Measurements from ENCODE around the gene PDE4D. TPM values are rescaled to one million over a fixed set of nuclear protein-coding genes. Genes with fewer than 3 reads are reported as not detected.
"Not testable (repeated sequence)": the region's sequence is repeated elsewhere in the genome, so short reads cannot be mapped to it uniquely, and the experiment has no call there.

Gene PDE4D
- polyA plus RNA-seq, 3 donors: 20.8 to 22.7 (median 21.8) TPM

DNA sequence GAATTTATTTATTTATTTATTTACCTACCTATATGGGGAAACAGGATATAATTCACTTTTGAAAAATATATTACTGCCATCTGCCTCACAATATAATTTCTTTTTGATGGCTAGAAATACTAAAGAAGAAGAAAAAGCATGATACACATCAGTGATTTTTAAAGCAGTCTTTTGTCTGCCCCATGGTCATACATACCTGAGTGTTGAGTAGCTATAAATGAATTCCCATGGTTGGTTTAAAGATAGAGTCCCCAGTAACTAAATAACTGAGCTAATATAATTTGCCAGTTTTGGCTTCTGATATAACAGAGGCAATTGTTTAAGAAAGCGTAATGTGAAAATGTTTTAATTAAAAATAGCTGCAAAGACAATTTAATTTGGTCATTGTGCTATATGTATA lies 447.8 kb downstream of the PDE4D start:
- DNase-seq (ENCODE audit: low read depth in 3 of 3, low spot score in 2 of 3): no peak

DNA sequence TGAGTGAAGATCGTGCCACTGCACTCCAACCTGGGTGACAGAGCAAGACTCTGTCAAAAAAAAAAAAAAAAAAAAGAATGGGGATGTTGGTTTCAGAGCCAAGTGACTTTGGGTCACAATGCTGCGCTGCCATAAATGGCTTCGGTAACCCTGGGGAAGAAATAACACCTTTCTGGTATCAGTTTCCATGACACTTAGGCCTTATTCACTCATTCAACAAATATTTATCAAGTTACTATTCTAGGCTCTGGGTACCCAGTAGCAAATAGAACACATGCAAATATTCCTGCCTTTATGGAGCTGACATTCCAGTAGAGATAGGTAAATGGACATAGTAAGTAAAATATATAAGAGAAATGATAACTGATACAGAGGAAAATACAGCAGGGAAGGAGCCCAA lies 454.2 kb downstream of the PDE4D start:
- no peak for DNase-seq (ENCODE audit: low read depth in 3 of 3, low spot score in 2 of 3)

DNA sequence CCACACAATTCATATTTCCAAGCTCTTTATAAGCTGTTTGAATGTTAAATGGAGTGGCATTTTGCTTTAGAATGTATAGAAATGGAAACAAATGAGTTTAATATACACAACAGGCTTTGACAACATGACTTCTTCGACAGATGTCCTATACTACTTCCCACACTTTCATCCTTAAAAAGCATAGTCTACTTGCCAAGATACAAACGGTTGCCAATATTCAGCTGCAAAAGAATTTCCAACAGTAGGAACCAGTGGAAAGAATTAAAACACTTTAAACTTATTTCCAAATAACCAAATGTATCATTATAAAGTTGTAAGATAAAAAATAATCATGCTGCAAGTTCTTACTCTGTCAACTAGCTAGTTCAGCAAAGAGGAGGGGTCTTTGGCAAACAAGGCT lies 456.4 kb downstream of the PDE4D start:
- DNase-seq (ENCODE audit: low read depth in 3 of 3, low spot score in 2 of 3): no peak

DNA sequence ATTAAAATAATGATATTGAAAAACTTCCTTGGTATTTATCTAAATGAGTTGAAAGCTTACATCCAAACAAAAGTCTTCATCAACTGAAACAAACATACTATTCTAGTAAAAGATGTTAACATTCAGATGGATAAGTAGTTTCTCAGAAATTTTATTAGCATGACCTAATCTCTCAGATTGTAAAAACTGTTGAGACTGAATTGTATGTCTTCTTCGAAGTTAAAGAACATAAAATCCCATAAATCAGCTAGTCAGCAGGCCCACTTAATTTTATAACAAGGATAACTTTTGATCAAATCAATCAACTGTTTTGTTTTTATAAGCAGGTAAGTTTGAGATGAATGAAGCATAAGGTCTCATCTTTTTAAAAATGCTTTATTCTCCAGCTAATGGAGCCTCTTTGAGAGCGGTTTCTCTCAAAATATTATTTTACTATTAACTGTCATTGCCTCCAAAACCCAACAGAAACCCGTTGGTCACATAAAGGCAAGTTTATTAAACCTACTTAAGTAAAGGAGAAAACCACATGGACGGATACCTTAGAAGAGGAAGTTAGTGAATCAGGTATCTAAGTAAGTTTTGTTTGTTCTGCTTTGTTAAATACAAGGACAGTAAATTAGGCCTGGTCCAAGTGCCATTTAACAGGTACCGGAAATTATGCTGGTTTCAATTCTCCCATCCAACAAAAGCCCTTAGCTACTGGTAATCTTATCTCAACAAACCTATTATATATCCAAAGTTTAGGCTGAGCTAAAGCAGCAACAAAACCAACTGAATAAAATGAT lies 457.0 kb downstream of the PDE4D start:
- DNase-seq (ENCODE audit: low read depth in 3 of 3, low spot score in 2 of 3): no peak

DNA sequence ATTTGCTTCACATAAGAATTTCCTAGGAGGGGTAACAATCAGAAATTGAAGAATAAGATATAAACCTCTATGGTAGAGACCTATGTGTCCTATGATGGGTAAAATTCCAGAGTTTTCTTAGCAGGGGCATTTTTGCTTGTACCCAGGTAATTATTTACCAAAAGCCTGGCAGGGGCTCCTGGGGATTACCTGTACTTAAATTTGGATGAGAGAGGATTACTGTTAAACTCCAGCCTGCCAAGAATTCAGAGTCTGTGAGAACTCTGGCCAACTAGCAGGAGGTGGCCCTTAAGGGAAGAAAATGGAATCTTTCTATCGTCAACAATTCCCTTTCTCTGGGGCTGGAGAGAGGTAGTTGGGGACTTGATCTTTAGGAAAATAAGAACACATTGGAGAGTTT lies 460.4 kb downstream of the PDE4D start:
- no peak for DNase-seq (ENCODE audit: low read depth in 3 of 3, low spot score in 2 of 3)

DNA sequence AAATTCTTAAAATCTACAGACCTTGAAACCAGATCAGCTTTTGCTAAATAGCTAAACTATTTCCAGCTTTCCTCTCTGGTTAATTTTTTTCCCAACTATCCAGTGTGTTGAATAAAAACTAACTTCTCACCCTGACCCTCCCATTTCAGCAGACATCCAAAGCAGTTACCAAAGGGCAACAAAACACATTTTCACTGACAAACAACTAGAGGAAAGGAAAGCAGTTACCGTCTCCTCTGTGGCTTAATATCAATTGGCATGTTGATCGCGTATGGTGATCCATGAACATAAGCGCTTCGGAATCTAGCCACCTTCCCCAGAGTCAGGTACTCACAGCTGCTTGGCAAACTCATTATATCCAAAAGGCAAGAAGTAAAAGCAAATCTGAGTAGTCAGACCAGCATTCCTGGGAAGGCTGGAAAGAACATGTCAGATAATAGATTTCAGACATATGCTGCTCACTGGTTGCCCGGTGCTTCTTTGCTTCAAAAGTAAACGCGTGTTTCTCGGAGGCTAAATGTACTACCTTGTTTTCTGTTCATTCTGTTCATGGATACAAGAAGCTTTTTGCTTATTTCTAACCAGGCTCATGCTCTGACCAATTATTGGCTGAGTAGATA lies 463.4 kb downstream of the PDE4D start:
- DNase-seq (ENCODE audit: low read depth in 3 of 3, low spot score in 2 of 3): no peak

DNA sequence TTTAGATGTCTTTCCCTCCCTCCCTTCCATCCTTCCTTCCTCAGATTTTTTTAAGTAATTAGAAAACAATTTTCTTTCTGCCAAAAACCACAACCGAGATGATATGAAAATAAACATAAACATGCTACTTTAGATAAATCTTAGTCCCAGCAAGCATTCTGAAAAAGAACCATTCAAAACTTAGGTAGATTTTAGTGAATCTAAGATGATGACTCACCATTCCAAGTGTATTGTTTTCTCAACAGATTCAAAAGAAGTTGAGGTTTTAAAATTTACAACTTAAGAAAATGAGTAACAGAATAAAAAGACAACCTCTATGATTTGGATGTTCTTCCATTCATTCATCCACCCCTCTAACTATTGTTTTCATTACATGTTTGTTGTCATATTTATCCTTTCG lies 465.1 kb downstream of the PDE4D start:
- DNase-seq (ENCODE audit: low read depth in 3 of 3, low spot score in 2 of 3): no peak

DNA sequence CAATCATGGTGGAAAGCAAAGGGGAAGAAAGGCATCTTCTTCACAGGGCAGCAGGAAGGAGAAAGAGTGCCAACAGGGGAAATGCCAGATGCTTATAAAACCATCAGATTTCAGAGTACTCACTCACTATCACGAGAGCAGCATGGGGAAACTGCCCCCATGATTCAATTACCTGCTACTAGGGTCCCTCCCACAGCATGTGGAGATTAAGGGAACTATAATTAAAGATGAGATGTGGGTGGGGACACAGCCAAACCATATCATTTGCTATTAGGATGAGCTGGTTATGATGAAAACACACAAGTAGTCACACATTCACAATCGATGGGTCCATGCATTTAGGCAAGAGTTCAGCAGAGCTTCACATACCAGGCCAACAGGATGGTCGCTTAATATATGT lies 469.0 kb downstream of the PDE4D start:
- DNase-seq (ENCODE audit: low read depth in 3 of 3, low spot score in 2 of 3): no peak

DNA sequence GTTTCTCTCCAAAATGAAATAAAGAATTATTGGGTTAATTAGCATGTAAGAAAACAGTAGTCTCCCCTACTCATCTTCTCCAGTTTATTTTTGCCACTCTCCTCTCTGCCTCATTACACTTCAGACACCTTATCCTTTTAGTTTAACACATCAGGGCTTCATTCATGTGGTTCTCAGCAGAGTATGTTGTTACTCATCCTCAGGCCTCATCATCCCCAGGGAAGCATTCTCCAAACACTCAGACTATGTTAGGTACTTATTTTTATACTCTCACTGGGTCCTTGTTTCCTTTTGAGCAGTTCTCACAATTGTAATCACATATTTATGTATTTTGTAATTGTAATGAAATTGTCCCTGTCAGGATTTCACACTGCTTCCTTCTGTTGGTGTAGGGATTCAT lies 470.5 kb downstream of the PDE4D start:
- no peak for DNase-seq (ENCODE audit: low read depth in 3 of 3, low spot score in 2 of 3)

DNA sequence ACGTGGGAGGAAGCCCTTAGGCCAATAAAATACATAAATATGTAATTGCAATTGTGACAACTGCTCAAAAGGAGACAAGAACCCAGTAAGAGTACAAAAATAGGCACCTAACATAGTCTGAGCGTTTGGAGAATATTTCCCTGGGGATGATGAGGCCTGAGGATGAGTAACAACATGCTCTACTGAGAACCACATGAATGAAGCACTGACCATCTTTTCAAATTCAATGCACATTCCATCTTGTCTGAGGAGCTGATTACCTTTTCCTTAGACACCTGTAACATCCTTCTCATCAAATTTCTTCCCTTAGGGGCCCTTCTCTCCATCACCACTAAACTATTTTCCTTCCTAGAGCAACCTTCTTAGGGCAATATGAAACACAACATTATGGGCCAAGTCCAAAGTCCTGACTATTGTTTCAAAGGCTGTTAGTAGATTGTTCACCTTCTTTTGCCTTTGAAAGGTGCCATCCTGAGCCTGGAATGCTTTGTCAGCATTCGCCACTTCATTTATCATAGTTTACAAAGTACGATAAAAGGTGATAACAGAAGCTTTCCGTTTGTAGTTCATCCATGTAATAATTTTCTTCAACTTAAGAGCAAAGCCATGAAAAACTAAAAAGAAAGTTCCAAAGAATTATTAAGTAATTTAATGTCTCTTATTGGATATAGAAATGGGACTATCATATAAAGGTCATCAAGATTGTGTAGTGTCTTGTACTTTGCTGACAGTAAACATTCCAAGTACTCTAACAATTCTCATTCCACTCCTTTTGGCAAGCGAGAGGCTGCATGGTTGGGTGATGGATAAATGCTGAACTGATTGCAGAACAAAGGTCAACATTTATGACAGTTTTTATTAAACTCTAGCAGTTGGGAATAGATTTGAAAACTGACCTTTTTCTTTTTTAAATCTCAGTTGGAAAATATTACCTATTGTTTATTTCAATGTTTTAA lies 471.3 kb downstream of the PDE4D start:
- no peak for DNase-seq (ENCODE audit: low read depth in 3 of 3, low spot score in 2 of 3)

DNA sequence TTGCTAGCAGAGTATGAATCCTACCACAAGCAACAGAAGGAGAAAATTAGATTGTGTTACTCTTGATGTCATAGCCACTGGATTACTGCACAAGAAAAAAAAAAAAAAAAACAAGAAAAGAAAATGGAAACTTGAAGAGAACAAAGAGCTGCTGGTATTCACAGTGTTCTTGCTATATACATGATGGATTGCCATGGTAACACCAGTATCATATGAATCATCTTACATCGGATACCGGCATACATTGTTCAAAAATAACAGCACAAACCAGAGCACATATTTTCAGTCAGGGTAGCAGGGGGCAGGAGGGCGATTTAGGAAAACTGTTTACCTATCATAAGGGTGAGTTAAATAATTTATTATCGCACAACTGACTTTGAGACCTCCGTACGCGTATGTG lies 472.9 kb downstream of the PDE4D start:
- no peak for DNase-seq (ENCODE audit: low read depth in 3 of 3, low spot score in 2 of 3)

DNA sequence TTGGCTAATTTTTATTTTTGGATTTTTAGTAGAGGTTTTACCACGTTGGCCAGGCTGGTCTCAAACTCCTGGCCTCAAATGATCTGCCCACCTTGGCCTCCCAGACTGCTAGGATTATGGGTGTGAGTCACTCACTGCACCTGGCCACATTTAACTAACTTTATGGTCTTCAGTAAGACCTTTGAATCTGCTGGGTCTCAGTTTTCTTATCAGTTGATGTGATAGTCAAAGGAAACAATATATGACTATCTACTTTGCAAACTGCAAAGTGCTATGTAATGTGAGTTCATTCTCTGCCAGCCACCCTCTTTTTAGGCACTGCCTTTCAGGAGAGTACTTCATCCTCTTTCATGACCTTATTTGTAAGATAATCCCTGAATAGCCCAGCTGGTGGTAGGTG lies 474.7 kb downstream of the PDE4D start:
- no peak for DNase-seq (ENCODE audit: low read depth in 3 of 3, low spot score in 2 of 3)

DNA sequence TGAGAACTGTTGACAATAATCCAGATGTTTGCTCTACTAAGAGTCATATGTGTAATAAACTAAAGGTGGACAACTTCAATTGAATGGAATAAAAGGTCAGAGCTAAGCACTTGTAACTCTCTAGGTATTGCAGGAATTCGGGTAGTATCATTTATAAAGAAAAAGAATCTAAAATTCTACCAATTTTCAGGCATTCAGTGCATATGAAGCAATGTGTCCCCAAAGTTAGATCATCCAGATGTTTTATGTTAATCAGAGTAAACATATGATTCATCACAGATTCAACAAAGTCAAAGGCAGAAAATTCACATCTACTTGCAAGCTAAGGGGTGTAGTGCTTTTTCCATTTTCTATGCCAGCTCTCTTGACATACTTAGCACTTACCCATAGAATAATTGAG lies 477.1 kb downstream of the PDE4D start:
- DNase-seq (ENCODE audit: low read depth in 3 of 3, low spot score in 2 of 3): no peak

DNA sequence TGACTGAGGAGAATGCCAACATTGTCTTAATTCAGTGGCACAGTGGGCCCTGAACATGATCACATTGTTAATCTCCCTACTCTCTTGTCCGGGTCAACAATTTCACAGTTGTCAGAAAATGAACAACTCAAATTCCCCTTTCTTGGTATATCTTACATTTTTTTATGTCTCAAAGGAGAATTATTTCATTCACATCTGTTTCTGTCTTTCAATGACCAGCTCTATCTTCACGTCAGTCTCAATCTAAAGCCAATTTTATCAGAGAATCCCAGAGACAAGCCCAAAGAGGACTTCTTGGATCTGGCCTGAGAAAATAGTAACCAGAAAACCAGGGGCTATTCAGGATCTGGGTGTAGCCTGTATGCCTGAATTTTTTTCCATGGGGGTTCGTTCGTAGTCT lies 477.5 kb downstream of the PDE4D start:
- DNase-seq (ENCODE audit: low read depth in 3 of 3, low spot score in 2 of 3): no peak

DNA sequence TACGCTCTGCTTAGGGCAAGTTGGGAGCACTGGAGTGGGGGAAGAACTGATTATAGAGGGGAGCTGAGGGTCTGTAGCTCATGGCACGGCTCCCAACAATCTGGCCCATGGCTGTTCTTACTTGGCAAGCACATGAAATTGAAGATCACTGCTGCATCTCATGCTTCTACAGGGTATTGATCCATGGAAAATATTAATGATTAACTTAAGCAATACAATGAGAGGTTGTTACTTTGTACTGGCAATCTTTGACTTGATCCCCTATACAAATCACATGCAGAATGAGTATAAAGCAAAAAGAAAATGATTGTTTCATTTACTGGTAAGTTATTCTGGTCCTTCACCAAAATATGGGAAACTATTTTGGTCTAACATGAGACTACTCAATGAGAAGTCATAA lies 481.1 kb downstream of the PDE4D start:
- no peak for DNase-seq (ENCODE audit: low read depth in 3 of 3, low spot score in 2 of 3)

DNA sequence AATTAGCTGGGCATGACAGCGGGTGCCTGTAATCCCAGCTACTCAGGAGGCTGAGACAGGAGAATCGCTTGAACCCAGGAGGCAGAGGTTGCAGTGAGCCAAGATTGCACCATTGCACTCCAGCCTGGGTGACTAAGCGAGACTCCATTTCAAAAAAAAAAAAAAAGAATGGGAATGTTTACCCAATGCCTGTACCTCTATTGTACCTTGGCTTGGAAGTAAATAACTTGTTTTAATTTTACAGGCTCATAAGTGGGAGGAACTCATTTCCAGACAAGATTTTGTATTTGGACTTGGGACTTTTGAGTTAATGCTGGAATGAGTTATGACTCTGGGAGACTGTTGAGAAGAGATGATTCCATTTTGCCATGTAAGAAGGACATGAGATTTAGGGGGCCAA lies 484.5 kb downstream of the PDE4D start:
- not testable (repeated sequence) for DNase-seq (ENCODE audit: low read depth in 3 of 3, low spot score in 2 of 3)

DNA sequence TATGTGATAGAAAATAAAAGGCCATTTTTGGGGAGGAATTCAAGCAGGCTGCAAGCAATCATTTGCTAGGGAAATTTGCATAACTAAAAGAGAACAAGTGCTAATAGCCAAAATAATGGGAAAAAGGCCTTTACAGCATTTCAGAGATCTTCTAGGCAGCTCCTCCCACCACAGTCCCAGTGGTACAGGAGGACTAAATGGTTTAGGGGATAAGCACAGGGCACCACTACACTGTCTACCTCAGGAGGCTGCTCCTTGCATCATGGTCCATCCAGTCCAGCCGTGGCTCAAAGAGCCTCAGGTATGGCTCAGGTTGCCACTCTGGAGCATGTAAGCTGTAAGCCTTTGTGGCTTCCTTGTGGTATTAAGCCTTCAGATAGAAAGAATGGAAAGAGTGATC lies 485.6 kb downstream of the PDE4D start:
- no peak for DNase-seq (ENCODE audit: low read depth in 3 of 3, low spot score in 2 of 3)

DNA sequence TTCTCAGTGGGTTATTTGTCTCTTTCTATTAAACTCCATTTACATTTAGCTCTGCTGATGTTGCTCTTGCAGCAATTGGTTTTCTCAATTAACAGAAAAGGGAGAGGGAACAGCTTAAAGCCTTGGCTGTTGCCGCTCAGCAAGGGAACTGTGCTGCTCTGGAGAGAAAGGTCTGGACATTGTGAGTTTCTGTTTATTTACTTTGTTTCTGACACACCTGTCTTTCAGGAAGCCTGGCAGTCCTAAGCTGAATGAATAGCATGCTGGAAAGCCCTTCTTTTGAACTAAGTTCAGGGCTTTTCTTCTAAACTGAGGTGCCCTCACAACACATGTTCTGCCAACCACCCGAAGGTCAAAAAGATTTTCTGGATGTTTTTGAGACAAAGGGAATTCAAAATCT lies 491.9 kb downstream of the PDE4D start:
- no peak for DNase-seq (ENCODE audit: low read depth in 3 of 3, low spot score in 2 of 3)

DNA sequence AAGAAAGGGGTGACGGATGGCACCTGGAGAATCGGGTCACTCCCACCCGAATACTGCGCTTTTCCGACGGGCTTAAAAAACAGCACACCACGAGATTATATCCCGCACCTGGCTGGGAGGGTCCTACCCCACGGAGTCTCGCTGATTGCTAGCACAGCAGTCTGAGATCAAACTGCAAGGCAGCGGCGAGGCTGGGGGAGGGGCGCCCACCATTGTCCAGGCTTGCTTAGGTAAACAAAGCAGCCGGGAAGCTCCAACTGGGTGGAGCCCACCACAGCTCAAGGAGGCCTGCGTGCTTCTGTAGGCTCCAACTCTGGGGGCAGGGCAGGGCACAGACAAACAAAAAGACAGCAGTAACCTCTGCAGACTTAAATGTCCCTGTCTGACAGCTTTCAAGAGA lies 498.6 kb downstream of the PDE4D start:
- DNase-seq (ENCODE audit: low read depth in 3 of 3, low spot score in 2 of 3): not testable (repeated sequence)

DNA sequence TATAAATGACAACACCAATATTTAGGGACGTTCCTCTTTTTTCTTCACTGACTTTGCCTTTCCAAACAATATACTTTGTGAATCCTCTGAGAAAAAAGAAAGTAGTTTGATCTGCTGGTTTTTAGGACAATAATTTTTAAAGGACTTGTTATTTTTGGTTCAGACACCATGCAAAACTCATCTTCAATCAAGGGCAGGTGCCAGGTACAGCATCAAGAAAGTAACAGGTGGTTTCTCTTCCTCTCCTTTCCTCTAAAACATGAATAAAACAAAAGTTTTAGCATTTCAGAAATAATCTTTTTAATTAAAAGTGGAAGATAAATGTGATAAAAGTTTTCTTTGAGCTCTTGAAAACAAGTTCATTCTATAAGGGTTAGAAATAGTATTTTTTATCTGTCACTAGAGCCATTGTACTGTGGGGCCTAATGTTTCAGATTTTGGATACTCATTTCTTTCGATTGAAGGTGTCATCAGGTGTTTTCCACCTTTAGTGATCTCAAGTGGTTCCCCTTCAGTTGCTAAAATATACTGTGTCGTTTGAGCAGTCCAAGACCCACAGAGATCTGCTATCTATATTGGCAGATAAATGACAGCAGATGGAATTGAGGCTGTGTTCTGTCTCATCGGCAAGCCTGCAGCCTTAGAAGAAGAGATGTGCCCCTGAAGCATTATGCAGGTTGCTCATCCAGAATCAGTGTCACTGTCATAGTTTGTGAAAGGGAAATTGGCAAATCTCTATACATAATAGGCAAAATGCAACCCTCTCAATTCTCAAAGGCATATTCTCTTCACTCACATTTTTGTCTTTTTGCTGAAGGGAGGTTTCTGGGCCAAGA lies 499.7 kb downstream of the PDE4D start:
- no peak for DNase-seq (ENCODE audit: low read depth in 3 of 3, low spot score in 2 of 3)

DNA sequence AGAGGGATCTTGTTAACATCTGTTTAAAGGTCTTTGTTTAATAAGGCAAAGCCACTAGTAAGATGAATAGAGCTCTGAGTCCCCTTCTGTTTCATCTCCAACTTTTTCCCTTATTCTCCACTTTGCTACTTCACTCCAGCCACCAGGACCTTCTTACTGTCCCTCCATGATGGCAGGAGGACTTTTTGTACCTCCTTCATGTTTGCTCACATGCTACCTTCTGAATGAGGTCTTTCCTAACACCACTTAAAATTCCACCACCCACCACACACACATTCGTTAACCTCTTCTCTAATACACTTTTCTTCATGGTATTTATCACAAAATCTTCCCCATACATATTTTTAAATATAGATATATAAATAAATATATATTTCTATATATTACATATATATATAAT lies 501.9 kb downstream of the PDE4D start:
- no peak for DNase-seq (ENCODE audit: low read depth in 3 of 3, low spot score in 2 of 3)
